Activated CD8-positive, alpha-beta T cell treated with anti-CD3 and anti-CD28 coated beads for 36 hours (primary cell): ENCODE results near the gene FXYD5. TPM values are rescaled to one million over a fixed set of nuclear protein-coding genes. Genes with fewer than 3 reads are reported as not detected.
"Not testable (repeated sequence)": the region's sequence is repeated elsewhere in the genome, so short reads cannot be mapped to it uniquely, and the experiment has no call there.

Experiments used
- ATAC-seq: fragments of 200-7000 bp; cut with Tn5 transposase; one replicate; pipeline ENCODE4 v1.10.0; 2021; ENCODE audit warnings: mild to moderate bottlenecking, moderate library complexity
- CTCF ChIA-PET: fragments of 350-600 bp; sonication (Branson Sonifier 250); formaldehyde crosslinking; loops from one replicate; lab custom pipeline; 2021; ENCODE audit warnings: antibody characterized with exemption; lab: Charles Lee
- POLR2A ChIA-PET: fragments of 350-600 bp; sonication (Branson Sonifier 250); formaldehyde crosslinking; loops from one replicate; lab custom pipeline; 2021; ENCODE audit warnings: antibody characterized with exemption; lab: Charles Lee
- DNase-seq: peaks from one replicate; pipeline ENCODE4 v3.0.0-alpha.2; 2020
- H3K27ac Mint-ChIP-seq: one replicate; pipeline ENCODE4 v1.8.0; 2021; ENCODE audit warnings: mild to moderate bottlenecking, mixed read lengths
- H3K27me3 Mint-ChIP-seq: one replicate; pipeline ENCODE4 v1.8.0; 2021; ENCODE audit warnings: mixed read lengths
- H3K36me3 Mint-ChIP-seq: one replicate; pipeline ENCODE4 v1.8.0; 2021; ENCODE audit warnings: low read depth, mixed read lengths
- H3K4me1 Mint-ChIP-seq: one replicate; pipeline ENCODE4 v1.8.0; 2021; ENCODE audit warnings: low read depth, mixed read lengths
- H3K4me3 Mint-ChIP-seq: one replicate; pipeline ENCODE4 v1.8.0; 2021; ENCODE audit warnings: mild to moderate bottlenecking, moderate library complexity, mixed read lengths
- H3K9me3 Mint-ChIP-seq: one replicate; pipeline ENCODE4 v1.8.0; 2021; ENCODE audit warnings: mixed read lengths
- intact Hi-C: fragments of 100-400 bp; cut with micrococcal nuclease; formaldehyde crosslinking; loops from one replicate; pipeline ENCODE4 v1.10.0; 2022
- total RNA-seq, 2 experiments: library from RNA; stranded (reverse); gene quantifications; one replicate each; pipeline ENCODE4 v1.2.3, GENCODE V29; 2021
- TF ChIP-seq, protein P1 (sequence below): fragments of 200-600 bp; IDR thresholded peaks from one replicate; pipeline ENCODE4 v1.8.0; 2022; ENCODE audit warnings: antibody characterized with exemption, mild to moderate bottlenecking

Gene FXYD5
- total RNA-seq, 2 experiments from 2014 or later: 225 to 241 TPM

DNA sequence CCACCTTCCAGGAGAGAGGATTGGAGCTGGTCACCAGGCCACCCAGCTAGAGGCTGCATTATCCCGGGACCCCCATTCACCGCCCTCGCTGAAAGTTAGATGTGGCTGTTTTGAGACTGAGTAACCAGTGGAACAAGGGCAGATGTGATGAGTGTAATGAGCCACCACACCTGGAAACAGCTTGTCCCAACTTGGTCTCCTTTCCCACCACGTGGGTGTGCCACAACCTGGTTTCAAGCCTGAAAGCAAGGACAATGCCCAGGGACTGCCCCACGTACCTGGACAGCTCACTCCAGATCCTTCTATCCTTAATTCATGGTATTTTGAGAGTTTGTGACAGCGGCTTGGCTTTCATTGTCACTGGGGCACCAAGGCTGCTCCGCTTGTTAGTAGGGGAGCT, 26.7 kb upstream of the FXYD5 start:
- Mint-ChIP-seq H3K4me3 (no peak overlapping the region), H3K36me3 (no peaks in the 10 kb centered on the region), H3K9me3 (no peaks in the 10 kb centered on the region), H3K27me3 (no peaks in the 10 kb centered on the region), H3K27ac (no peak overlapping the region), H3K4me1 (peaks cover 10% of the 10 kb centered on the region)
- intact Hi-C loops: no loop called here
- ATAC-seq (no peak), DNase-seq (no peak)
- CTCF ChIA-PET: interaction anchor here (0.6 to 1.4 kb wide), 5 partner anchors 8 to 61 kb away, joined by 3 to 7 read pairs (median 4); partner anchors contain the start of genes FXYD5 and LGI4
- TF ChIP-seq, protein P1, sequence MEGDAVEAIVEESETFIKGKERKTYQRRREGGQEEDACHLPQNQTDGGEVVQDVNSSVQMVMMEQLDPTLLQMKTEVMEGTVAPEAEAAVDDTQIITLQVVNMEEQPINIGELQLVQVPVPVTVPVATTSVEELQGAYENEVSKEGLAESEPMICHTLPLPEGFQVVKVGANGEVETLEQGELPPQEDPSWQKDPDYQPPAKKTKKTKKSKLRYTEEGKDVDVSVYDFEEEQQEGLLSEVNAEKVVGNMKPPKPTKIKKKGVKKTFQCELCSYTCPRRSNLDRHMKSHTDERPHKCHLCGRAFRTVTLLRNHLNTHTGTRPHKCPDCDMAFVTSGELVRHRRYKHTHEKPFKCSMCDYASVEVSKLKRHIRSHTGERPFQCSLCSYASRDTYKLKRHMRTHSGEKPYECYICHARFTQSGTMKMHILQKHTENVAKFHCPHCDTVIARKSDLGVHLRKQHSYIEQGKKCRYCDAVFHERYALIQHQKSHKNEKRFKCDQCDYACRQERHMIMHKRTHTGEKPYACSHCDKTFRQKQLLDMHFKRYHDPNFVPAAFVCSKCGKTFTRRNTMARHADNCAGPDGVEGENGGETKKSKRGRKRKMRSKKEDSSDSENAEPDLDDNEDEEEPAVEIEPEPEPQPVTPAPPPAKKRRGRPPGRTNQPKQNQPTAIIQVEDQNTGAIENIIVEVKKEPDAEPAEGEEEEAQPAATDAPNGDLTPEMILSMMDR: no peak
- POLR2A ChIA-PET: no interaction called here

DNA sequence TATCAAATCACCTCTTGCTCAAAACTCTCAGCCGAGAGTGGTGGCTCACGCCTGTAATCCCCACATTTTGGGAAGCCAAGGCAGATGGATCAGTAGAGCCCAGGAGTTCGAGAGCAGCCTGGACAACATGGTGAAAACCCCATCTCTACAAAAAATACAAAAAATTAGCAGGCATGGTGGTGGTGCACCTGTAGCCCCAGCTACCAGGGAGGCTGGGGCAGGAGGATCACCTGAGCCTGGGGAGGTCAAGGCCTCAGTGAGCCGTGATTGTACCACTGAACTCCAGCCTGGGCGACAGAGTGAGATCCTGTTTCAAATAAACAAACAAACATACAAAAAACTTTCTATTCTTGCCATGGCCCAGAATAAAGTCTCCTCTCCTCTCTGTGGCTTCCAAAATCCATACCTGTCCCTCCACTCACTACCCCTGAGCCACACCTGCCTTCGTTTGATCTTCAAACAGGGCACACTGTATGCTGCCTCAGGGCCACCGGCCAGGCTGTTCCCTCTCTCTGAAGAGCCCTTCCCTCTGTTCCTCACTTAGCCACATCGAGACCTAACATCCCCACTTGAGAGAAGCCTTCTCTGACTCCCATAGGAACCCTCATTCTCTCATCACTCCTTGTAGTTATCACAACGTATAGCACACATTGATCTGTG, 26.0 kb upstream of the FXYD5 start:
- TF ChIP-seq, protein P1: no peak
- H3K27ac Mint-ChIP-seq: no peak overlapping the region
- ATAC-seq (no peak), DNase-seq (no peak)
- no peaks in the 10 kb centered on the region for H3K9me3 Mint-ChIP-seq
- no peak overlapping the region for H3K4me3 Mint-ChIP-seq
- no peaks in the 10 kb centered on the region for H3K27me3 Mint-ChIP-seq
- CTCF ChIA-PET: interaction anchor here (1.3 kb wide), 1 partner anchor 14 kb away, joined by 4 read pairs; no protein-coding TSS in a partner anchor
- H3K36me3 Mint-ChIP-seq: no peaks in the 10 kb centered on the region
- H3K4me1 Mint-ChIP-seq: peaks cover 10% of the 10 kb centered on the region
- intact Hi-C loops: no loop called here
- POLR2A ChIA-PET: no interaction called here

DNA sequence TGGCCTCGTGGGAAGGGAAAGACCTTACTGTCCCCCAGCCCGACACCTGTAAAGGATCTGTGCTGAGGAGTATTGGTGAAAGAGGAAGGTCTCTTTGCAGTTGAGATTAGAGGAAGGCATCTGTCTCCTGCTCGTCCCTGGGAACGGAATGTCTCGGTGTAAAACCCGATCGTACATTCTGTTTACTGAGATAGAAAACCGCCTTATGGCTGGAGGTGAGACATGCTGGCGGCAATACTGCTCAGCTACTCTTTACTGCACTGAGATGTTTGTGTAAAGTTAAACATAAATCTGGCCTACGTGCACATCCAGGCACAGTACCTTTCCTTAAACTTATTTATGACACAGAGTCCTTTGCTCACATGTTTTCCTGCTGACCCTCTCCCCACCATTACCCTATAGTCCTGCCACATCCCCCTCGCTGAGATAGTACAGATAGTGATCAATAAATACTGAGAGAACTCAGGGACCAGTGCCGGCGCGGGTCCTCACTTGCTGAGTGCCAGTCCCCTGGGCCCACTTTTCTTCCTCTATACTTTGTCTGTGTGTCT, 24.7 kb upstream of the FXYD5 start:
- H3K4me1 Mint-ChIP-seq, CTCF ChIA-PET: not testable (repeated sequence)

DNA sequence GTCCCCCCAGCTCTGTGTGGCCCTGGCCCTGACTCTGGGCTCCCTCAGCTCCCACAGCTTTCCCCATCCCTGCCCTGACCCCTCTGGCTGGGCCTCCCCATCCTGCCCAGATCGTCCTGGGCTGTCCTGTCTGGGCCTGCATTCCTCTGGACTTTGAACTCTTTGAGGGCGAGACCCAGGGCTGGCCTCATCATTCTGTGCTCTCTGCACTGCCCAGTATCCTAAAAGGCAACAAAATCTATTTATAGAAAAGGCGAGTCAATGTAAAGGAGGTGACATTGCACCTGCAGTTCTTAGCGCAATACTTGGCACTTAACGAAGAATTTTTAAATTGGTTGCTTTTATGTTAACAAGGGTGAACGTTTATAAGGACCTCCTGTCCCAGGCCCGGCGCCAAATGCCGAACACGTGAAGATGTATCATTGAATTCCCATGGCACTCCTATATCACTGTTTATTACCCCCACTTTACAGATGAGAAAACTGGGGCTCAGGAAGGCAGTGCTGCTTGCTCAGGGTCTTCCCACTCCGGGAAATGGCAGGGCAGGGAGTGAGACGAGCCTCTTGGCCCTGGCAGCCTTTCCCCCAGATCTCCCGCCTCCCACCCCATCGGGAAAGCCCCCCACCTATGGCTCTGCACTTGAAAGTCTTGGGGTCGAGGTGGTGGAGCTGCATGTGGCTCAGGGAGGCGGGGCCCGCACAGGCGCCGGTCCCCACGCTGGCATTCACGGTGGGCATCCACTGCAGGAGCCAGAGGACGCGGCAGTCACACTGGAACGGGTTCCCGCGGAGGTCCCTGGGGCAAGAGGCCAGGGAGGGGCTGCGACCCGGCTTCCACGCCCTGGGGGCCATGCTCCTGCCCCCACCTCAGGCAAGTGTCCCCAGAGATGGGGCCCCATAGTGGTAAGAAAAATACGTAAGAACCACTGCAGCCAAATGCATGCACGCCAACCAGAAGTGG, 23.5 kb upstream of the FXYD5 start:
- ChIA-PET POLR2A (no interaction called here), CTCF (no interaction called here)
- intact Hi-C loops: no loop called here
- Mint-ChIP-seq H3K27ac (no peak overlapping the region), H3K9me3 (no peaks in the 10 kb centered on the region), H3K36me3 (no peaks in the 10 kb centered on the region), H3K4me1 (peaks cover 4% of the 10 kb centered on the region), H3K4me3 (no peak overlapping the region), H3K27me3 (no peaks in the 10 kb centered on the region)
- TF ChIP-seq, protein P1: no peak
- DNase-seq: no peak
- ATAC-seq: no peak

More for the DNA sequence above, 24.7 kb upstream of the FXYD5 start:
- DNase-seq, H3K27me3 Mint-ChIP-seq, H3K9me3 Mint-ChIP-seq, H3K36me3 Mint-ChIP-seq, POLR2A ChIA-PET, H3K27ac Mint-ChIP-seq, ATAC-seq, H3K4me3 Mint-ChIP-seq, intact Hi-C loops: not testable (repeated sequence)

DNA sequence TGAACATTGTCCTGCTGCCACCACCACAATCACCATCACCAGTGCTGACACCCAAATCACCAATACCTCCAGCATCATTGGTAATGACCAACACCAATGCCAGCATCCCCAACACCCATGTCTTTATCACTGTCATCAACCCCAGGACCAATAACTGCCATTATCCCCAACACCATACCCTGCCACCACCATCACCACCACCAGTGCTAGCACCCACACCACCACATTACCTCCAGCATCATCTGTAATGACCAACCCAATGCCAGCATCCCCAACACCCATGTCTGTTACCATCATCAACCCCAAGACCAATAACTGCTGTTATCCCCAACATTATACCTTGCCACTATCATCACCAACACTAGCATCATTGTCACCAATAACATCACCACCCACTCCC, 22.3 kb upstream of the FXYD5 start:
- POLR2A ChIA-PET: no interaction called here
- no peaks in the 10 kb centered on the region for H3K9me3 Mint-ChIP-seq
- no peak overlapping the region for H3K27ac Mint-ChIP-seq
- ATAC-seq: no peak
- intact Hi-C loops: no loop called here
- H3K4me1 Mint-ChIP-seq: peaks cover 4% of the 10 kb centered on the region
- TF ChIP-seq, protein P1: no peak
- no peaks in the 10 kb centered on the region for H3K27me3 Mint-ChIP-seq
- no peaks in the 10 kb centered on the region for H3K36me3 Mint-ChIP-seq
- DNase-seq: no peak
- H3K4me3 Mint-ChIP-seq: no peak overlapping the region
- CTCF ChIA-PET: no interaction called here
